K562 (cell line): ENCODE data around the gene KAZN. TPM values are rescaled to one million over a fixed set of nuclear protein-coding genes. Genes with fewer than 3 reads are reported as not detected.

Experiments
- AFF1 ChIP-seq, 2 experiments: fragments of 450-650 bp; IDR thresholded peaks; 2 replicates each; pipeline ENCODE4 v1.6.1; 2018; ENCODE audit warnings: mild to moderate bottlenecking in 2 of 2, low read depth in 1 of 2; ENCODE audit not compliant: partially characterized antibody in 2 of 2
- ARID1B ChIP-seq: fragments of 450-650 bp; IDR thresholded peaks from 2 replicates; pipeline ENCODE4 v1.6.1; 2016; ENCODE audit warnings: antibody characterized with exemption, mild to moderate bottlenecking, inconsistent platforms
- BHLHE40 ChIP-seq: IDR thresholded peaks from 2 replicates; pipeline ENCODE4 v1.6.1; 2011; ENCODE audit warnings: low read length, improper control_type of control experiment
- CBX3 ChIP-seq, 2 experiments: IDR thresholded peaks; 1 replicate in 1 of 2; 2 replicates in 1 of 2; pipeline ENCODE4 v1.6.1; 2012; ENCODE audit warnings: inconsistent platforms in 2 of 2, low read length in 2 of 2, borderline replicate concordance in 1 of 2, control low read depth in 1 of 2
- CCNT2 ChIP-seq: IDR thresholded peaks from 2 replicates; pipeline ENCODE4 v1.6.1; 2011; ENCODE audit warnings: borderline replicate concordance, low read depth, mild to moderate bottlenecking, moderate library complexity, mixed read lengths, low read length; ENCODE audit not compliant: insufficient read length; ENCODE audit errors: extremely low read depth
- CEBPG ChIP-seq, 3 experiments: fragments of 200-800 bp in 1 of 3; sonication (Bioruptor generic) in 1 of 3; sonication (generic) in 1 of 3; formaldehyde crosslinking in 1 of 3; IDR thresholded peaks in 2 of 3; conservative IDR thresholded peaks in 1 of 3; 2 replicates each; pipeline versions ENCODE4 v1.6.1 to v1.8.0; 2016 to 2022; ENCODE audit warnings: missing compliant biosample characterization in 2 of 3, missing genetic modification characterization in 2 of 3, mild to moderate bottlenecking in 1 of 3, missing genetic modification reagents in 1 of 3
- FUS ChIP-seq: fragments of 200-400 bp; formaldehyde crosslinking; optimal IDR thresholded peaks from 2 replicates; pipeline ENCODE3; 2017; ENCODE audit warnings: low read depth, low read length
- HDAC1 ChIP-seq, 2 experiments: fragments of 450-650 bp; IDR thresholded peaks; 2 replicates each; pipeline ENCODE4 v1.6.1; 2016 to 2017; ENCODE audit warnings: inconsistent platforms in 1 of 2, mild to moderate bottlenecking in 1 of 2, moderate library complexity in 1 of 2
- IRF1 ChIP-seq: sonication (generic); formaldehyde crosslinking; IDR thresholded peaks from 2 replicates; pipeline ENCODE4 v1.8.0; 2022; ENCODE audit warnings: missing genetic modification reagents, mild to moderate bottlenecking, borderline replicate concordance
- KLF16 ChIP-seq: IDR thresholded peaks from 2 replicates; pipeline ENCODE4 v1.6.1; 2016; ENCODE audit warnings: antibody characterized with exemption
- MAFG ChIP-seq: fragments of 450-650 bp; conservative IDR thresholded peaks from 2 replicates; pipeline ENCODE4 v1.6.1; 2016; ENCODE audit warnings: missing genetic modification characterization, missing compliant biosample characterization
- NBN ChIP-seq: fragments of 450-650 bp; IDR thresholded peaks from 2 replicates; pipeline ENCODE4 v1.6.1; 2016; ENCODE audit warnings: low read depth, mild to moderate bottlenecking
- NFE2 ChIP-seq: IDR thresholded peaks from 2 replicates; pipeline ENCODE4 v1.6.1; 2014; ENCODE audit warnings: antibody characterized with exemption, low read depth
- SMAD1 ChIP-seq: fragments of 150-350 bp; IDR thresholded peaks from 2 replicates; pipeline ENCODE4 v1.6.1; 2014; ENCODE audit warnings: low read length, low read depth; ENCODE audit not compliant: partially characterized antibody
- SMAD4 ChIP-seq: fragments of 250-450 bp; sonication (Bioruptor Pico); conservative IDR thresholded peaks from 2 replicates; pipeline ENCODE4 v1.8.0; 2021; ENCODE audit warnings: inconsistent platforms, mild to moderate bottlenecking, moderate library complexity
- SMARCA4 ChIP-seq: fragments of 450-650 bp; IDR thresholded peaks from 2 replicates; pipeline ENCODE4 v1.6.1; 2016
- STAT6 ChIP-seq: sonication (generic); formaldehyde crosslinking; IDR thresholded peaks from 2 replicates; pipeline ENCODE4 v1.8.1; 2023; ENCODE audit warnings: mild to moderate bottlenecking, missing genetic modification reagents
- TEAD1 ChIP-seq, 2 experiments: fragments of 450-650 bp in 1 of 2; sonication (generic) in 1 of 2; formaldehyde crosslinking; IDR thresholded peaks; 2 replicates each; pipeline versions ENCODE4 v1.4.0 to v1.8.0; 2020 to 2022; ENCODE audit warnings: mild to moderate bottlenecking in 2 of 2, missing genetic modification reagents in 1 of 2
- polyA plus RNA-seq, 8 experiments: library from polyadenylated mRNA; depleted of rRNA in 4 of 8; stranded (reverse) in 5 of 8; unstranded in 3 of 8; fragments of >200 nt; fragmentation: Nextera tagmentation in 2 of 8; fragmentation: Illumina TruSeq in 1 of 8; extraction: Ambion mirVana in 2 of 8; extraction: Trizol in 1 of 8; gene quantifications; 2 replicates each; pipeline versions ENCODE4 v1.2.1 to v1.2.3, GENCODE V29; 2011 to 2014; ENCODE audit warnings: inconsistent platforms in 1 of 8, missing spikeins in 1 of 8
- total RNA-seq, 7 experiments: library from RNA; depleted of rRNA in 6 of 7; stranded (reverse); fragments of >200 nt in 6 of 7; fragmentation: Illumina TruSeq in 2 of 7; extraction: Trizol in 2 of 7; gene quantifications; 2 replicates each; pipeline versions ENCODE4 v1.2.1 to v1.2.3, GENCODE V29; 2011 to 2021; ENCODE audit warnings: low replicate concordance in 1 of 7
- TF ChIP-seq, protein P1 (sequence below): fragments of 450-650 bp; formaldehyde crosslinking; IDR thresholded peaks from 2 replicates; pipeline ENCODE4 v1.4.0; 2020; ENCODE audit warnings: mild to moderate bottlenecking

KAZN gene
- total and polyA plus RNA-seq, 9 of the 15 experiments (the other 6 are each of a cell fraction or from before 2014, with no cell fraction given) = 2.1 to 21.6 (median 5.4) TPM

DNA sequence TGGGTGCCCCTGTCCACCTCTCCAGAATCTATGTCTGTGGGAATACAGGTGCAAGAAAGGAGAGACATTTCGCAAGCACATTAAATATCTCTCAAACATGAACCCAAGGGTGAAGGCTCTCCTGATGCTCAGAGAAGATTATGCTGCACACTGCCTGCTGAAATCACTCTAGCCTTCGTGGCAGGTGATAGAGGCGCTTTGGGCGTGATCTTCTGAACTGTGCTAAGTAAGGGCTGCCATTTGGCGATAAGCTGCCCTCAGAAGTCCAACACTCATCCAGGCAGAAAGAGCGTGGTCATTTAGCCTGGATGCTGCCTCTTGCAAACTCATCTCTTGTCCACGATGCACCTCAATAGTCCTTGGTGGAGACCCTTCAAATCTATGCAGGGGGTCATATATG is 241.9 kb downstream of the KAZN start (continued):
- TF ChIP-seq CBX3 (IDR thresholded peaks at IDR 0.05; ENCODE audit: borderline replicate concordance in 1 of 2, low read length in 2 of 2) = 0 out of 3 replicates have a peak, but pooled peaks of 1 of the 2 experiments have one; percentile 42
- peak; percentile 66 for TF ChIP-seq MAFG (tag)
- 0 out of 2 replicates have a peak, but pooled peaks have one; percentile 24 for TF ChIP-seq STAT6 (CRISPR knock-in tag)
- peak; percentile 96 for TF ChIP-seq ARID1B
- TF ChIP-seq NBN = peak; percentile 43; the same call in 1 of the 2 replicates
- TF ChIP-seq AFF1 (IDR thresholded peaks at IDR 0.05; ENCODE audit: low read depth in 1 of 2, partially characterized antibody in 2 of 2) = peak in 1 of 2 experiments; percentile 54
- no peak for TF ChIP-seq FUS
- TF ChIP-seq IRF1 (CRISPR knock-in tag) = no peak
- TF ChIP-seq, protein P1, sequence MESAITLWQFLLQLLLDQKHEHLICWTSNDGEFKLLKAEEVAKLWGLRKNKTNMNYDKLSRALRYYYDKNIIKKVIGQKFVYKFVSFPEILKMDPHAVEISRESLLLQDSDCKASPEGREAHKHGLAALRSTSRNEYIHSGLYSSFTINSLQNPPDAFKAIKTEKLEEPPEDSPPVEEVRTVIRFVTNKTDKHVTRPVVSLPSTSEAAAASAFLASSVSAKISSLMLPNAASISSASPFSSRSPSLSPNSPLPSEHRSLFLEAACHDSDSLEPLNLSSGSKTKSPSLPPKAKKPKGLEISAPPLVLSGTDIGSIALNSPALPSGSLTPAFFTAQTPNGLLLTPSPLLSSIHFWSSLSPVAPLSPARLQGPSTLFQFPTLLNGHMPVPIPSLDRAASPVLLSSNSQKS = no peak
- peak; percentile 93 for TF ChIP-seq SMARCA4
- TF ChIP-seq CCNT2 = peak; percentile 74
- peak in 1 of 2 experiments; percentile 35; a peak in 1 of 4 replicates for TF ChIP-seq TEAD1 (CRISPR knock-in tag; IDR thresholded peaks at IDR 0.05)
- TF ChIP-seq SMAD4 (CRISPR knock-in tag) = peak; percentile 75
- peak in 1 of 2 experiments; percentile 43; a peak in 1 of 4 replicates for TF ChIP-seq HDAC1 (IDR thresholded peaks at IDR 0.05)
- no peak for TF ChIP-seq SMAD1
- TF ChIP-seq KLF16 = peak; percentile 95
- TF ChIP-seq CEBPG (CRISPR knock-in tag; IDR thresholded peaks at IDR 0.05) = peak; percentile 63; the same call in 1 of the 2 replicates
- TF ChIP-seq CEBPG (tag; conservative IDR thresholded peaks at IDR 0.05 in 1 of 2, IDR thresholded peaks at IDR 0.05 in 1 of 2) = peak in 1 of 2 experiments; percentile 23; a peak in 1 of 4 replicates
- TF ChIP-seq BHLHE40 = peak; percentile 93
- TF ChIP-seq NFE2 = peak; percentile 78
